H1 (cell line): ENCODE results near the gene ALK. TPM values are rescaled to one million over a fixed set of nuclear protein-coding genes. Genes with fewer than 3 reads are reported as not detected.

ENCODE experiments used
- CTCF ChIA-PET: fragments of 300-600 bp; sonication (Branson Sonifier 250); formaldehyde crosslinking; loops from one replicate; lab custom pipeline; 2021; ENCODE audit not compliant: partially characterized antibody; lab: Charles Lee
- POLR2A ChIA-PET: fragments of 300-600 bp; sonication (Branson Sonifier 250); formaldehyde crosslinking; loops from one replicate; lab custom pipeline; 2021; ENCODE audit warnings: inconsistent platforms; ENCODE audit not compliant: partially characterized antibody; lab: Charles Lee
- DNase-seq, 2 experiments: peaks; one replicate each; pipeline versions ENCODE4 v3.0.0 to v3.0.0-alpha.2; 2010 to 2022; ENCODE audit warnings: low spot score in 2 of 2, low read depth in 1 of 2, mixed read lengths in 1 of 2
- FAIRE-seq: peaks from 2 replicates; lab custom pipeline; 2011; peaks lifted over from hg19 to GRCh38; lab: Jason Lieb, UNC
- H2AFZ ChIP-seq: 2 replicates; pipeline ENCODE4 v1.8.1; 2012; ENCODE audit warnings: low read length, inconsistent platforms
- H2AK5ac ChIP-seq: 2 replicates; pipeline ENCODE4 v1.6.1; 2013; ENCODE audit warnings: low read depth, low read length
- H2BK120ac ChIP-seq: replicated peaks from 2 replicates; pipeline ENCODE3; 2013; ENCODE audit warnings: low read depth, low read length, inconsistent platforms
- H2BK12ac ChIP-seq: 2 replicates; pipeline ENCODE4 v1.6.1; 2013; ENCODE audit warnings: low read depth, low read length
- H2BK15ac ChIP-seq: 2 replicates; pipeline ENCODE4 v1.6.1; 2013; ENCODE audit warnings: low read length
- H2BK20ac ChIP-seq: 2 replicates; pipeline ENCODE4 v1.6.1; 2013; ENCODE audit warnings: low read length
- H2BK5ac ChIP-seq: 2 replicates; pipeline ENCODE4 v1.6.1; 2013; ENCODE audit warnings: low read depth, low read length
- H3K14ac ChIP-seq: 2 replicates; pipeline ENCODE4 v1.6.1; 2013; ENCODE audit warnings: inconsistent platforms; ENCODE audit not compliant: insufficient read length
- H3K18ac ChIP-seq: 2 replicates; pipeline ENCODE4 v1.6.1; 2013; ENCODE audit warnings: low read length; ENCODE audit errors: extremely low read depth
- H3K23ac ChIP-seq: 2 replicates; pipeline ENCODE4 v1.6.1; 2013; ENCODE audit warnings: inconsistent platforms; ENCODE audit not compliant: insufficient read length
- H3K23me2 ChIP-seq: 2 replicates; pipeline ENCODE4 v1.6.1; 2013; ENCODE audit warnings: low read depth, low read length
- H3K27ac ChIP-seq: 2 replicates; pipeline ENCODE4 v1.6.1; 2011; ENCODE audit warnings: low read depth, low read length, inconsistent platforms
- H3K27me3 ChIP-seq, 4 experiments: replicated peaks in 1 of 4; 1 replicate in 1 of 4; 2 replicates in 3 of 4; pipeline versions ENCODE4 v1.6.1 to v1.8.1; 2011 to 2013; ENCODE audit warnings: low read length in 3 of 4, mild to moderate bottlenecking in 3 of 4, inconsistent platforms in 2 of 4, mixed read lengths in 2 of 4, moderate library complexity in 1 of 4; ENCODE audit not compliant: control insufficient read depth in 3 of 4, insufficient read depth in 3 of 4; ENCODE audit errors: extremely low read depth in 1 of 4
- H3K36me3 ChIP-seq, 4 experiments: 2 replicates each; pipeline versions ENCODE4 v1.6.1 to v1.8.1; 2011 to 2013; ENCODE audit warnings: mild to moderate bottlenecking in 4 of 4, low read length in 3 of 4, moderate library complexity in 2 of 4, control low read depth in 1 of 4, inconsistent platforms in 1 of 4; ENCODE audit not compliant: insufficient read depth in 4 of 4, control insufficient read depth in 2 of 4
- H3K4ac ChIP-seq: replicated peaks from 2 replicates; pipeline ENCODE3; 2013; ENCODE audit warnings: low read length, low read depth, mixed read lengths, inconsistent platforms; ENCODE audit not compliant: insufficient read length
- H3K4me1 ChIP-seq, 4 experiments: replicated peaks in 1 of 4; 1 replicate in 1 of 4; 2 replicates in 3 of 4; pipeline versions ENCODE4 v1.6.1 to v1.8.1; 2011 to 2013; ENCODE audit warnings: low read length in 3 of 4, inconsistent platforms in 2 of 4, mixed read lengths in 1 of 4; ENCODE audit not compliant: insufficient read depth in 4 of 4, control insufficient read depth in 3 of 4
- H3K4me2 ChIP-seq, 2 experiments: 2 replicates each; pipeline versions ENCODE4 v1.6.1 to v1.8.1; 2011 to 2013; ENCODE audit warnings: low read depth in 2 of 2, low read length in 2 of 2, control low read depth in 1 of 2, inconsistent platforms in 1 of 2, mild to moderate bottlenecking in 1 of 2; ENCODE audit not compliant: insufficient read depth in 1 of 2
- H3K4me3 ChIP-seq, 4 experiments: fragments of 200-600, 300-600 bp in 1 of 4; sonication (generic), shearing (Covaris generic), sonication (Bioruptor Twin) in 1 of 4; 2 replicates each; pipeline versions ENCODE4 v1.5.1 to v1.8.1; 2011 to 2016; ENCODE audit warnings: low read length in 4 of 4, low read depth in 3 of 4, control low read depth in 2 of 4, inconsistent platforms in 2 of 4, mild to moderate bottlenecking in 2 of 4, mixed read lengths in 1 of 4, moderate library complexity in 1 of 4; ENCODE audit not compliant: insufficient read depth in 2 of 4; ENCODE audit errors: extremely low read depth in 1 of 4
- H3K56ac ChIP-seq: replicated peaks from 2 replicates; pipeline ENCODE3; 2013; ENCODE audit warnings: low read depth, mild to moderate bottlenecking, mixed read lengths, low read length, inconsistent platforms; ENCODE audit not compliant: insufficient read length
- H3K79me1 ChIP-seq: 2 replicates; pipeline ENCODE4 v1.6.1; 2013; ENCODE audit warnings: low read depth, low read length, control low read depth
- H3K79me2 ChIP-seq, 2 experiments: 2 replicates each; pipeline versions ENCODE4 v1.6.1 to v1.8.1; 2012 to 2013; ENCODE audit warnings: low read length in 2 of 2, mild to moderate bottlenecking in 2 of 2, inconsistent platforms in 1 of 2; ENCODE audit not compliant: insufficient read depth in 2 of 2, control insufficient read depth in 1 of 2
- H3K9ac ChIP-seq, 4 experiments: replicated peaks in 1 of 4; 1 replicate in 1 of 4; 2 replicates in 3 of 4; pipeline versions ENCODE4 v1.6.1 to v1.8.1; 2011 to 2013; ENCODE audit warnings: low read depth in 3 of 4, low read length in 3 of 4, control low read depth in 2 of 4, mild to moderate bottlenecking in 2 of 4, moderate library complexity in 2 of 4, inconsistent platforms in 1 of 4; ENCODE audit errors: extremely low read depth in 1 of 4
- H3K9me3 ChIP-seq, 2 experiments: 2 replicates each; pipeline versions ENCODE4 v1.6.1 to v1.8.1; 2012 to 2013; ENCODE audit warnings: mild to moderate bottlenecking in 2 of 2, moderate library complexity in 2 of 2, control low read depth in 1 of 2, inconsistent platforms in 1 of 2, low read depth in 1 of 2, low read length in 1 of 2, mixed read lengths in 1 of 2; ENCODE audit not compliant: insufficient read depth in 2 of 2
- H4K20me1 ChIP-seq, 2 experiments: replicated peaks in 1 of 2; 2 replicates each; pipeline versions ENCODE3 to v1.8.1; 2011 to 2013; ENCODE audit warnings: inconsistent platforms in 2 of 2, low read length in 2 of 2, mild to moderate bottlenecking in 1 of 2; ENCODE audit not compliant: insufficient read depth in 2 of 2, control insufficient read depth in 1 of 2
- H4K5ac ChIP-seq: 2 replicates; pipeline ENCODE4 v1.6.1; 2013; ENCODE audit warnings: low read length, low read depth, mixed read lengths, inconsistent platforms; ENCODE audit not compliant: insufficient read length
- H4K8ac ChIP-seq: 2 replicates; pipeline ENCODE4 v1.8.0; 2013; ENCODE audit warnings: mild to moderate bottlenecking, moderate library complexity, low read length, inconsistent platforms; ENCODE audit not compliant: insufficient read depth; ENCODE audit errors: extremely low read depth
- H4K91ac ChIP-seq: replicated peaks from 2 replicates; pipeline ENCODE3; 2013; ENCODE audit warnings: low read length, mixed read lengths, inconsistent platforms; ENCODE audit not compliant: insufficient read length
- BCL11A ChIP-seq, 2 experiments: IDR thresholded peaks; one replicate each; pipeline ENCODE4 v1.6.1; 2011; ENCODE audit warnings: low read depth in 2 of 2, low read length in 2 of 2, mild to moderate bottlenecking in 2 of 2
- GABPA ChIP-seq: IDR thresholded peaks from 2 replicates; pipeline ENCODE4 v1.6.1; 2011; ENCODE audit warnings: mild to moderate bottlenecking, low read length, moderate library complexity, borderline replicate concordance; ENCODE audit not compliant: insufficient read depth
- HDAC2 ChIP-seq, 2 experiments: fragments of 300-600 bp in 1 of 2; sonication (generic) in 1 of 2; IDR thresholded peaks; 2 replicates each; pipeline ENCODE4 v1.6.1; 2011 to 2012; ENCODE audit warnings: low read depth in 2 of 2, low read length in 2 of 2, mild to moderate bottlenecking in 2 of 2, moderate library complexity in 2 of 2, borderline replicate concordance in 1 of 2, inconsistent platforms in 1 of 2
- KDM4A ChIP-seq: IDR thresholded peaks from one replicate; pipeline ENCODE4 v1.7.1; 2012; ENCODE audit warnings: low read depth, mild to moderate bottlenecking, moderate library complexity, low read length, inconsistent platforms; ENCODE audit not compliant: severe bottlenecking
- KDM5A ChIP-seq: fragments of 200-600 bp; IDR thresholded peaks from 2 replicates; pipeline ENCODE4 v1.7.1; 2012; ENCODE audit warnings: mild to moderate bottlenecking, low read length, inconsistent platforms, mixed read lengths
- POLR2AphosphoS5 ChIP-seq: IDR thresholded peaks from 2 replicates; pipeline ENCODE4 v1.6.1; 2011; ENCODE audit warnings: low read depth, low read length
- SRF ChIP-seq: IDR thresholded peaks from 2 replicates; pipeline ENCODE4 v1.6.1; 2011; ENCODE audit warnings: mild to moderate bottlenecking, low read depth, low read length, moderate library complexity
- WGBS, 2 experiments: shearing (Covaris generic) in 1 of 2; methylation state at CpG; one replicate each; pipeline versions ENCODE4 v1.1.6 to v1.1.7; 2013 to 2015; ENCODE audit warnings: low lambda C conversion rate in 2 of 2, mixed read lengths in 2 of 2, inconsistent platforms in 1 of 2, low coverage in 1 of 2, missing lambda C conversion rate in 1 of 2; ENCODE audit not compliant: insufficient replicate concordance in 2 of 2, insufficient coverage in 1 of 2, insufficient read length in 1 of 2; ENCODE audit errors: extremely low coverage in 1 of 2, missing lambda C conversion rate in 1 of 2; 5-methylcytosine and 5-hydroxymethylcytosine counted together
- polyA plus RNA-seq, 7 experiments: library from polyadenylated mRNA; depleted of rRNA in 3 of 7; stranded (reverse) in 5 of 7; unstranded in 2 of 7; fragments of >200 nt in 5 of 7; fragments of 200-250 nt in 2 of 7; gene quantifications; 1 replicate in 5 of 7; 2 replicates in 1 of 7; 4 replicates in 1 of 7; pipeline versions ENCODE4 v1.2.1 to v1.2.3, GENCODE V29; 2011 to 2013; ENCODE audit warnings: missing spikeins in 2 of 7, mixed read lengths in 2 of 7
- total RNA-seq: library from RNA; stranded (reverse); fragmentation: NEBNext Ultra II Directional; extraction: Animal tissue kit (Norgen Biotek cat#: 25700); gene quantifications from 2 replicates; pipeline ENCODE4 v1.2.1, GENCODE V29; 2021

ALK gene
- total and polyA plus RNA-seq, 2 of the 8 experiments (the other 6 are each of a cell fraction or from before 2014, with no cell fraction given), result 0.02 to 0.09 TPM

GRCh38 chr2:29942711-29943110, 21.3 kb upstream of the ALK start:
- H3K79me2 ChIP-seq, result no peaks in the 10 kb centered on the region
- POLR2A ChIA-PET, result no interaction called here
- WGBS, 2 experiments, result 85% methylated on average over 3 of the region's 3 CpGs; no CpG with 5 or more reads in 1 of the 2 experiments

More at GRCh38 chr2:29942711-29943110, 21.3 kb upstream of the ALK start:
- H3K27ac ChIP-seq, result no peak overlapping the region
- H2BK15ac ChIP-seq, result no peak overlapping the region
- H3K4me1 ChIP-seq, result no peaks in the 10 kb centered on the region
- H2AK5ac ChIP-seq, result no peak overlapping the region
- FAIRE-seq (no peak), DNase-seq (no peak)
- H4K8ac ChIP-seq, result no peak overlapping the region
- no peak overlapping the region for H2BK5ac ChIP-seq
- H3K56ac ChIP-seq, result no peak overlapping the region
- H2BK120ac ChIP-seq, result no peak overlapping the region
- no peak overlapping the region for H3K18ac ChIP-seq
- CTCF ChIA-PET, result interaction anchor here (0.6 to 4.1 kb wide), 3 partner anchors 20 to 875 kb away, joined by 3 to 19 read pairs (median 8); partner anchors contain the start of gene ALK
- H3K4me2 ChIP-seq, result no peak overlapping the region
- H4K91ac ChIP-seq, result no peak overlapping the region
- H3K9ac ChIP-seq, result no peak overlapping the region
- H3K36me3 ChIP-seq, result no peaks in the 10 kb centered on the region
- no peak overlapping the region for H3K23ac ChIP-seq
- peaks cover 2% of the 10 kb centered on the region; the same call in 1 of the 2 replicates for H3K23me2 ChIP-seq
- H4K5ac ChIP-seq, result no peak overlapping the region
- H2BK12ac ChIP-seq, result no peak overlapping the region
- no peak overlapping the region for H3K4me3 ChIP-seq
- H3K4ac ChIP-seq, result no peak overlapping the region
- no peak overlapping the region for H2AFZ ChIP-seq
- H3K9me3 ChIP-seq, result no peaks in the 10 kb centered on the region
- TF ChIP-seq KDM4A, result no peak
- TF ChIP-seq BCL11A (IDR thresholded peaks at IDR 0.05; ENCODE audit: low read depth in 2 of 2, low read length in 2 of 2), result no peak
- TF ChIP-seq SRF, result no peak
- TF ChIP-seq HDAC2 (IDR thresholded peaks at IDR 0.05; ENCODE audit: borderline replicate concordance in 1 of 2, low read depth in 2 of 2, low read length in 2 of 2), result no peak
- TF ChIP-seq POLR2AphosphoS5, result no peak
- no peak for TF ChIP-seq GABPA
- no peak for TF ChIP-seq KDM5A
- no peaks in the 10 kb centered on the region for H4K20me1 ChIP-seq
- no peak overlapping the region for H2BK20ac ChIP-seq
- H3K14ac ChIP-seq, result no peak overlapping the region
- no peaks in the 10 kb centered on the region for H3K27me3 ChIP-seq
- no peaks in the 10 kb centered on the region for H3K79me1 ChIP-seq
